Measurements from ENCODE around the gene RPS17.
"Not testable (repeated sequence)": the region's sequence is repeated elsewhere in the genome, so short reads cannot be mapped to it uniquely, and the experiment has no call there.

Gene RPS17

GRCh38 chr15:82507693-82508092 is 32.6 kb downstream of the RPS17 start:
- not testable (repeated sequence) for DNase-seq (ENCODE audit: low read depth)

GRCh38 chr15:82507087-82507486 is 33.2 kb downstream of the RPS17 start:
- DNase-seq (ENCODE audit: low read depth): not testable (repeated sequence)

- not testable (repeated sequence) for DNase-seq (ENCODE audit: low read depth)
Measured at GRCh38 chr15:82505842-82506241, 34.4 kb downstream of the RPS17 start.

GRCh38 chr15:82504074-82504473 is 36.2 kb downstream of the RPS17 start:
- not testable (repeated sequence) for DNase-seq (ENCODE audit: low read depth)

GRCh38 chr15:82502700-82503339 is 37.4 kb downstream of the RPS17 start:
- not testable (repeated sequence) for DNase-seq (ENCODE audit: low read depth)

- DNase-seq (ENCODE audit: low read depth): not testable (repeated sequence)
Measured at GRCh38 chr15:82500772-82501171, 39.5 kb downstream of the RPS17 start.

- not testable (repeated sequence) for DNase-seq (ENCODE audit: low read depth)
Measured at GRCh38 chr15:82497978-82498377, 42.3 kb downstream of the RPS17 start.

- DNase-seq (ENCODE audit: low read depth): not testable (repeated sequence)
Measured at GRCh38 chr15:82488250-82488649, 52.0 kb downstream of the RPS17 start.

- not testable (repeated sequence) for DNase-seq (ENCODE audit: low read depth)
Measured at GRCh38 chr15:82487045-82487444, 53.2 kb downstream of the RPS17 start.

Data from EH (cell line).